ENCODE data around the gene KRT71. TPM values are rescaled to one million over a fixed set of nuclear protein-coding genes. Genes with fewer than 3 reads are reported as not detected.

Gene KRT71
- total and polyA plus RNA-seq, 5 donors from 2014 or later: not detected

DNA sequence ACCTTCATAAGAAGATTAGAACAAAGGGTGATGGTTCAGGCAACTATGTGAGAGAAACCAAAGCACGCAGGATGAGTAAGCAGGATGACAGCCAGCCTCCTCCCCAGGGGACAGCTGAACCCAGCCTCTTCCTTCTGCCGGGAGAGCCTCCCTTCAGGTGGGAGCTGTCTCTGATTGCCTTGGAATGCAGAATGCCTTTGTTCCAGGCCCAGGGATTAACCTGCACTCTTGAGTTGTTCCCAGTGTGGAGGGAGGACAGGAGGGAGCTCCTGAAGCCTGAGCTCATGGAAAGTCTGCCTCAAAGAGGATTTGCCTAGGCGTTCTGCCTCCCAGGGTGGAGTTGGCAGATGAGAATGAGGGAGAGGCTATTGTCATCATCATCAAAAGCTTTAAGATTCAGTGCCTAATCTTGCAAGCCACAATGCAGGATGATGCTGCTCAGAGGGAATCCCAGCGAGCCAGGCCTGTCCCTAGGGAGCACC is 56.3 kb downstream of the KRT71 start:
- Mint-ChIP-seq H3K36me3 (no peaks in the 10 kb centered on the region), H3K9me3 (peaks cover 0 to 3% (median 0%) of the 10 kb centered on the region in 7 donors), H3K27me3 (peaks cover 32% of the 10 kb centered on the region), H3K4me3 (no peak overlapping the region), H3K4me1 (no peaks in the 10 kb centered on the region), H3K27ac (no peak overlapping the region)
- no peaks in the 10 kb centered on the region for H3K36me3 ChIP-seq (ENCODE audit: control insufficient read depth, insufficient read depth, low read length)
- H3K4me3 ChIP-seq (ENCODE audit: low read depth, low read length): no peak overlapping the region
- no peak overlapping the region for H3K27ac ChIP-seq (ENCODE audit: insufficient read depth, low read length, poor library complexity, severe bottlenecking)
- peaks cover 10% of the 10 kb centered on the region for H3K27me3 ChIP-seq (ENCODE audit: control insufficient read depth, insufficient read depth, low read length)
- ATAC-seq (ENCODE audit: low read depth in 2 of 2) (no peak), DNase-seq (no peak)
- no peaks in the 10 kb centered on the region for H3K4me1 ChIP-seq (ENCODE audit: control insufficient read depth, insufficient read depth, low read length, poor library complexity, severe bottlenecking)
- H3K9me3 ChIP-seq (ENCODE audit: control insufficient read depth in 2 of 2, low read length in 2 of 2): no peaks in the 10 kb centered on the region

DNA sequence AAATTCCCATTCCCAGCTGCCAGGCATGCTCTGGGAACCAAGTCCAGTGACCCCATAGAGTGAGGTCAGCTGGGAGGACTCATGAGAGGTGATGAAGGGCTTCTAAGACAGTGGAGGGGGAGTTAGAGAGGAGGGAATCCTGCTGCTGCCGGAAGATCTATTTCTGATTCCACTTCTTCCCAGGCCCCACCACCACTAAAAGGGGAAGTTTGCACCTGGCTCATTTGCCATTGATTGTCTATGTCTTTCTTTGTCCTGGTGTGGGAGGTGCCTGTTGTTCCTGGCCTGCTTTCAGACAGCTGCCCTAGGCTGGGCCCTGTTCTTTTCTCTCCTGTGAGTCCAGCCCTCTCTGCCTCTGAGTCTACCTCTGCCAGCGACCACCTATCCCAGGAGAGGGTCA is 56.9 kb downstream of the KRT71 start:
- Mint-ChIP-seq H3K4me1 (no peaks in the 10 kb centered on the region), H3K9me3 (peaks cover 0 to 3% (median 0%) of the 10 kb centered on the region in 7 donors), H3K4me3 (no peak overlapping the region), H3K27ac (no peak overlapping the region), H3K27me3 (peaks cover 28% of the 10 kb centered on the region), H3K36me3 (no peaks in the 10 kb centered on the region)
- Histone ChIP-seq H3K4me1 (ENCODE audit: control insufficient read depth, insufficient read depth, low read length, poor library complexity, severe bottlenecking) (no peaks in the 10 kb centered on the region), H3K4me3 (ENCODE audit: low read depth, low read length) (no peak overlapping the region), H3K27ac (ENCODE audit: insufficient read depth, low read length, poor library complexity, severe bottlenecking) (no peak overlapping the region), H3K9me3 (ENCODE audit: control insufficient read depth in 2 of 2, low read length in 2 of 2) (no peaks in the 10 kb centered on the region), H3K27me3 (ENCODE audit: control insufficient read depth, insufficient read depth, low read length) (peaks cover 10% of the 10 kb centered on the region), H3K36me3 (ENCODE audit: control insufficient read depth, insufficient read depth, low read length) (no peaks in the 10 kb centered on the region)
- DNase-seq (no peak), ATAC-seq (ENCODE audit: low read depth in 2 of 2) (no peak)

DNA sequence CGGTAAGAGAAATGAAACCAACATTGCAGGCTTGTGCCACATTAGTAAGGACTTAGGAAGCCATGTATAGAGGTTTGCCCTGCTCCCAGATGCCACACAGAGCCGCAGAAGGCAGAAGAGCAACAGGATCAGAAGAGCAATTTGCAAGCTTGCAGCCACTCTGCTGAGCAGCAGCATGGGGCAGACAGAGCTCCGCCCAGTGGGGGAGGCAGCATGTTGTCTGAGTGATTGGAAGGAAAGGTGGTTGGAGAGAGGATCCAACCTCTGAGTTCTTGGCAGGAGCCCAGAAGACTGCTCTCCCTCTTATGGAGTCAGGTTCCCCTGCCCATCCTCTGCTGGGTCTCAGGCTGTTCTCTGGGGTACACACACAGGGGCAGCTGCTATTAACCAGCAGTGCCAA is 57.6 kb downstream of the KRT71 start:
- H3K27ac Mint-ChIP-seq: no peak overlapping the region
- H3K4me1 Mint-ChIP-seq: no peaks in the 10 kb centered on the region
- no peaks in the 10 kb centered on the region for H3K4me1 ChIP-seq (ENCODE audit: control insufficient read depth, insufficient read depth, low read length, poor library complexity, severe bottlenecking)
- H3K27ac ChIP-seq (ENCODE audit: insufficient read depth, low read length, poor library complexity, severe bottlenecking): no peak overlapping the region
- DNase-seq: no peak
- no peaks in the 10 kb centered on the region for H3K36me3 ChIP-seq (ENCODE audit: control insufficient read depth, insufficient read depth, low read length)
- peaks cover 10% of the 10 kb centered on the region for H3K27me3 ChIP-seq (ENCODE audit: control insufficient read depth, insufficient read depth, low read length)
- H3K36me3 Mint-ChIP-seq: no peaks in the 10 kb centered on the region
- no peaks in the 10 kb centered on the region for H3K9me3 Mint-ChIP-seq
- H3K4me3 ChIP-seq (ENCODE audit: low read depth, low read length): no peak overlapping the region
- no peak for ATAC-seq (ENCODE audit: low read depth in 2 of 2)
- H3K27me3 Mint-ChIP-seq: peaks cover 25% of the 10 kb centered on the region
- H3K4me3 Mint-ChIP-seq: no peak overlapping the region
- no peaks in the 10 kb centered on the region for H3K9me3 ChIP-seq (ENCODE audit: control insufficient read depth in 2 of 2, low read length in 2 of 2)

DNA sequence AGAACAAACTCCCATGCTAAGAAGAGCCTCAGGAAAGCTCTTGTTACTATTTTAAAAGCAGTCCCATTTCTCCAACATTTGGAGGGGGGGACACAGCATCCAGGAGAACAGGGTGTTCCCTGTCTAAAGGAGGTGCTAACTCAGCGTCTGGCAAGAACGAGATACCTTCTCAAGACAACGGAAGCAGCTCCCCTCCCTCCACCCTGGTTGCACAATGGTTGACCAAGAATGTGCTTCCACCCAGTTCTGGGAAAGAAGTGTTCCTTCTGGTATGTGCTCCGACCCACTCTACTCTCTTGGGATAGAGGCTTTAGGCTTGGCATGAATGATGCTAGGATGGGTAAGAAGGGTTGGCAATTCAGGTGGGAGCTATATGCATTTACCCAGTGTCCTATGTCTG is 58.4 kb downstream of the KRT71 start:
- Mint-ChIP-seq H3K27me3 (peaks cover 27% of the 10 kb centered on the region), H3K4me1 (no peaks in the 10 kb centered on the region)

DNA sequence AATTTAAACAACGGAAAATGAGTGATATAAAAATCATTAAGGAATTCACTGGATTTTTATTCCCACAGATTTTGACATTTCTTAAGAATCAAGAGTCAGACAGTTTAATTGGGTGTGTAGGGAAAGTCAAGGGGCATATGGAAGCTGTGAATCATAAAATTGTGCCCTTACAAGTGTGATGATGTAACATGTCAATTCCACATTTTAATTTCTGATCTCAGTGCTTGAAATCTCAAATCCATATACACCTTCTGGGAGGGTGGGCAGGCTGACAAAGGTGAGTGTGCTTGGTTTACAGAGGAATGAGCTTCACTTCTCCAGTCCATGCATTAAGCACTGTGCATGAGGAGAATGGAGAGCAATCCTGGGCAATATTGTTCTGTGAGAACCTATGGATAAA is 58.8 kb downstream of the KRT71 start:
- no peak overlapping the region for H3K27ac Mint-ChIP-seq
- Histone ChIP-seq H3K9me3 (ENCODE audit: control insufficient read depth in 2 of 2, low read length in 2 of 2) (no peaks in the 10 kb centered on the region), H3K36me3 (ENCODE audit: control insufficient read depth, insufficient read depth, low read length) (no peaks in the 10 kb centered on the region), H3K27ac (ENCODE audit: insufficient read depth, low read length, poor library complexity, severe bottlenecking) (no peak overlapping the region), H3K4me1 (ENCODE audit: control insufficient read depth, insufficient read depth, low read length, poor library complexity, severe bottlenecking) (no peaks in the 10 kb centered on the region), H3K27me3 (ENCODE audit: control insufficient read depth, insufficient read depth, low read length) (peaks cover 8% of the 10 kb centered on the region), H3K4me3 (ENCODE audit: low read depth, low read length) (no peak overlapping the region)
- no peaks in the 10 kb centered on the region for H3K9me3 Mint-ChIP-seq
- H3K4me1 Mint-ChIP-seq: no peaks in the 10 kb centered on the region
- H3K36me3 Mint-ChIP-seq: no peaks in the 10 kb centered on the region
- DNase-seq: no peak
- no peak for ATAC-seq (ENCODE audit: low read depth in 2 of 2)
- peaks cover 27% of the 10 kb centered on the region for H3K27me3 Mint-ChIP-seq
- no peak overlapping the region for H3K4me3 Mint-ChIP-seq

More for the DNA sequence above, 58.4 kb downstream of the KRT71 start:
- Histone ChIP-seq H3K27ac (ENCODE audit: insufficient read depth, low read length, poor library complexity, severe bottlenecking) (no peak overlapping the region), H3K27me3 (ENCODE audit: control insufficient read depth, insufficient read depth, low read length) (peaks cover 8% of the 10 kb centered on the region), H3K9me3 (ENCODE audit: control insufficient read depth in 2 of 2, low read length in 2 of 2) (no peaks in the 10 kb centered on the region), H3K4me1 (ENCODE audit: control insufficient read depth, insufficient read depth, low read length, poor library complexity, severe bottlenecking) (no peaks in the 10 kb centered on the region), H3K4me3 (ENCODE audit: low read depth, low read length) (no peak overlapping the region), H3K36me3 (ENCODE audit: control insufficient read depth, insufficient read depth, low read length) (no peaks in the 10 kb centered on the region)
- Mint-ChIP-seq H3K9me3 (no peaks in the 10 kb centered on the region), H3K36me3 (no peaks in the 10 kb centered on the region), H3K4me3 (no peak overlapping the region), H3K27ac (no peak overlapping the region)
- ATAC-seq (ENCODE audit: low read depth in 2 of 2): no peak
- DNase-seq: no peak

Other genes starting within 250 kb of the KRT71 start
- not detected for gene KRT83, start 231.7 kb downstream of the KRT71 start, total RNA-seq
- gene KRT83, start 231.7 kb downstream of the KRT71 start, polyA plus RNA-seq: not detected
- gene KRT85, start 185.7 kb downstream of the KRT71 start, total RNA-seq: not detected
- not detected for gene KRT85, start 185.7 kb downstream of the KRT71 start, polyA plus RNA-seq
- not detected for gene KRT84, start 167.5 kb downstream of the KRT71 start, total RNA-seq
- not detected for gene KRT84, start 167.5 kb downstream of the KRT71 start, polyA plus RNA-seq
- not detected for gene KRT82, start 146.8 kb downstream of the KRT71 start, total RNA-seq
- not detected for gene KRT82, start 146.8 kb downstream of the KRT71 start, polyA plus RNA-seq
- gene KRT75, start 118.8 kb downstream of the KRT71 start, total RNA-seq: not detected
- not detected for gene KRT75, start 118.8 kb downstream of the KRT71 start, polyA plus RNA-seq
- not detected for gene KRT6B, start 101.0 kb downstream of the KRT71 start, total RNA-seq
- gene KRT6B, start 101.0 kb downstream of the KRT71 start, polyA plus RNA-seq: not detected
- not detected for gene KRT6C, start 79.3 kb downstream of the KRT71 start, total RNA-seq
- gene KRT6C, start 79.3 kb downstream of the KRT71 start, polyA plus RNA-seq: not detected
- gene KRT6A, start 59.9 kb downstream of the KRT71 start, total RNA-seq: not detected
- not detected for gene KRT6A, start 59.9 kb downstream of the KRT71 start, polyA plus RNA-seq
- gene KRT5, start 32.8 kb downstream of the KRT71 start, total RNA-seq: not detected
- gene KRT5, start 32.8 kb downstream of the KRT71 start, polyA plus RNA-seq: not detected
- gene KRT74, start 20.7 kb upstream of the KRT71 start, total RNA-seq: not detected
- gene KRT74, start 20.7 kb upstream of the KRT71 start, polyA plus RNA-seq: not detected
- 1.3 TPM for gene KRT72, start 48.3 kb upstream of the KRT71 start, total RNA-seq
- gene KRT72, start 48.3 kb upstream of the KRT71 start, polyA plus RNA-seq: under 1 TPM in 1 of 4 donors, not detected in 3; 0.13 TPM
- 1.0 TPM for gene KRT73, start 65.4 kb upstream of the KRT71 start, total RNA-seq
- 1 to 10 TPM in 2 of 4 donors, not detected in 2; 1.1 to 1.4 TPM for gene KRT73, start 65.4 kb upstream of the KRT71 start, polyA plus RNA-seq
- gene KRT2, start 99.1 kb upstream of the KRT71 start, total RNA-seq: 0.42 TPM
- under 1 TPM in 3 of 4 donors, not detected in 1; 0.23 to 0.80 (median 0.25) TPM for gene KRT2, start 99.1 kb upstream of the KRT71 start, polyA plus RNA-seq
- 9.9 TPM for gene KRT1, start 127.3 kb upstream of the KRT71 start, total RNA-seq
- gene KRT1, start 127.3 kb upstream of the KRT71 start, polyA plus RNA-seq: 1 to 10 TPM in 3 of 4 donors, not detected in 1; 3.3 to 7.8 (median 3.7) TPM
- not detected for gene KRT77, start 150.4 kb upstream of the KRT71 start, total RNA-seq
- gene KRT77, start 150.4 kb upstream of the KRT71 start, polyA plus RNA-seq: not detected
- not detected for gene KRT76, start 224.2 kb upstream of the KRT71 start, total RNA-seq
- not detected for gene KRT76, start 224.2 kb upstream of the KRT71 start, polyA plus RNA-seq
- not detected for gene KRT3, start 243.0 kb upstream of the KRT71 start, total RNA-seq
- gene KRT3, start 243.0 kb upstream of the KRT71 start, polyA plus RNA-seq: not detected

All from CD4-positive, CD25-positive, alpha-beta regulatory T cell (primary cell).